ENCODE data around the gene DLG4. TPM values are rescaled to one million over a fixed set of nuclear protein-coding genes. Genes with fewer than 3 reads are reported as not detected.
"Not testable (repeated sequence)": the region's sequence is repeated elsewhere in the genome, so short reads cannot be mapped to it uniquely, and the experiment has no call there.

The DLG4 gene
- total RNA-seq, 4 donors from 2014 or later, result 2.7 to 7.7 (median 4.7) TPM

DNA sequence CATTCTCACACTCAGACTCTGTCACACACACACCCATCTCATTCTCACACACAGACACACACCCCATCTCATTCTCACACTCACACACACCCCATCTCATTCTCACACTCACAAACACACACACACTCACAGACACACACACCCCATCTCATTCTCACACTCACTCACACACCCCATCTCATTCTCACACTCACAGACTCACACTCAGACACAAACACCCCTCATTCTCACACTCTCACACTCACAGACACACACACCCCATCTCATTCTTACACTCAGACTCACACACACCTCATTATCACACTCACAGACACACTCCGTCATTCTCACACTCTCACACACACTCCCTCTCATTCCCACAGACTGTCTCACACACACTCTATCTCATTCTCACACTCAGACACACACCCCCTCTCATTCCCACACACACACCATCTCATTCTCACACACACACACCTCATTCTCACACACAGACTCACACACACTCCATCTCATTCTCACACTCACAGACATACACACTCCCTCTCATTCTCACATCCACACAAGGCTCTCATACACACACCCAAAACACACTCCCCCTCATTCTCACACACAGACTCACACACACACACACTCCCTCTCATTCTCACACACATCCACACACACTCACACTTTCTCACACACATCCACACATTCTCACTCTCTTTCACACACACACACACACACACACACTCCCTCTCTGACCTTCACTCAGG, 43.4 kb downstream of the DLG4 start:
- 81 to 89% methylated on average over 1 of the region's 1 CpG for WGBS, 2 donors
- no peak for TF ChIP-seq POLR2A (IDR thresholded peaks at IDR 0.05)
- TF ChIP-seq, protein P1, sequence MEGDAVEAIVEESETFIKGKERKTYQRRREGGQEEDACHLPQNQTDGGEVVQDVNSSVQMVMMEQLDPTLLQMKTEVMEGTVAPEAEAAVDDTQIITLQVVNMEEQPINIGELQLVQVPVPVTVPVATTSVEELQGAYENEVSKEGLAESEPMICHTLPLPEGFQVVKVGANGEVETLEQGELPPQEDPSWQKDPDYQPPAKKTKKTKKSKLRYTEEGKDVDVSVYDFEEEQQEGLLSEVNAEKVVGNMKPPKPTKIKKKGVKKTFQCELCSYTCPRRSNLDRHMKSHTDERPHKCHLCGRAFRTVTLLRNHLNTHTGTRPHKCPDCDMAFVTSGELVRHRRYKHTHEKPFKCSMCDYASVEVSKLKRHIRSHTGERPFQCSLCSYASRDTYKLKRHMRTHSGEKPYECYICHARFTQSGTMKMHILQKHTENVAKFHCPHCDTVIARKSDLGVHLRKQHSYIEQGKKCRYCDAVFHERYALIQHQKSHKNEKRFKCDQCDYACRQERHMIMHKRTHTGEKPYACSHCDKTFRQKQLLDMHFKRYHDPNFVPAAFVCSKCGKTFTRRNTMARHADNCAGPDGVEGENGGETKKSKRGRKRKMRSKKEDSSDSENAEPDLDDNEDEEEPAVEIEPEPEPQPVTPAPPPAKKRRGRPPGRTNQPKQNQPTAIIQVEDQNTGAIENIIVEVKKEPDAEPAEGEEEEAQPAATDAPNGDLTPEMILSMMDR (IDR thresholded peaks at IDR 0.05), result no peak
- no peak for DNase-seq (ENCODE audit: low spot score in 2 of 2)
- intact Hi-C loops (cut with DNase I; ENCODE audit: low total_unique reads), result no loop called here
- H3K4me3 ChIP-seq (ENCODE audit: low read depth, poor library complexity, severe bottlenecking), result no peak overlapping the region

DNA sequence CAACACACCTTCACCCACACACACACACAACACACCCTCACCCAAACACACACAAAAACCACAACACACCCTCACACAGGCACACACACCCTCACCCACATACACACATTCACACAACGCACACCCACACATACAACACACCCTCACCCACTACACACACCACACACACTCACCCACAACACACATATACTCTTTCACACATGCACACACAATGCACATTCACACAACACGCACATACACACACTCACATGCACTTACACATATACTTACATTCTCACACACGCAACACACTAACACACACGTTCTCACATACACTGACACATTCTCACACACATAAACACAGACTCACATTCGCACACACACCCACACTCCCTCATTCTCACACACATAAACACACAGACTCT, 44.3 kb downstream of the DLG4 start:
- WGBS, 2 donors, result 77 to 91% methylated on average over 5 of the region's 5 CpGs
- H3K4me3 ChIP-seq (ENCODE audit: low read depth, poor library complexity, severe bottlenecking), result no peak overlapping the region
- intact Hi-C loops (cut with DNase I; ENCODE audit: low total_unique reads), result no loop called here
- no peak for DNase-seq (ENCODE audit: low spot score in 2 of 2)
- TF ChIP-seq, protein P1 (IDR thresholded peaks at IDR 0.05), result peak in 1 of 3 donors; percentile 35
- no peak for TF ChIP-seq POLR2A (IDR thresholded peaks at IDR 0.05)

DNA sequence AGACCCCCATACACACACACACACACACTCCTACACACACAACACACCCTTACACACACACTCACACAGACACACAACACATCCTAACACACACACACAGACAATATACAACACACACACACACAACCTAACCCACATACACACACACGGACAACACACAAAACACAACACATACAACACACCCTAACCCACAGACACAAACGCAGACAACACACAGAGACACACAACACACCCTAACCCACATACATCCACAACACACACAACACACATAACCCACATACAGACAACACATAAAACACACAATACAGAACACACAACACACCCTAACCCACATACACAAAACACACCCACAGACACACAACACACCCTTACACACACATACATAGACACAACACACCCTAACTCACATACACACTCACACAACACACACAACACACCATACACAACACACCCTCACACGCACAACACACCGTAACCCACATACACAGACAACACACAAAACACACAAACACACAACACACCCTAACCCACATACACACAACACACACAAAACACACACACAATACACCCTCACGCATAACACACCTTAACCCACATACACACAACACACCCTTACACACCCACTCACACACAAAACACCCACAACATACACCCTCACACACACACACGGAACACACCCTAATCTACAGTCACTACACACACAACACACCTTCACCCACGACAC, 44.9 kb downstream of the DLG4 start:
- 77 to 82% methylated on average over 7 of the region's 7 CpGs for WGBS, 2 donors
- no peak for DNase-seq (ENCODE audit: low spot score in 2 of 2)
- TF ChIP-seq POLR2A (IDR thresholded peaks at IDR 0.05), result no peak
- TF ChIP-seq, protein P1 (IDR thresholded peaks at IDR 0.05), result no peak
- intact Hi-C loops (cut with DNase I; ENCODE audit: low total_unique reads), result no loop called here
- no peak overlapping the region for H3K4me3 ChIP-seq (ENCODE audit: low read depth, poor library complexity, severe bottlenecking)

DNA sequence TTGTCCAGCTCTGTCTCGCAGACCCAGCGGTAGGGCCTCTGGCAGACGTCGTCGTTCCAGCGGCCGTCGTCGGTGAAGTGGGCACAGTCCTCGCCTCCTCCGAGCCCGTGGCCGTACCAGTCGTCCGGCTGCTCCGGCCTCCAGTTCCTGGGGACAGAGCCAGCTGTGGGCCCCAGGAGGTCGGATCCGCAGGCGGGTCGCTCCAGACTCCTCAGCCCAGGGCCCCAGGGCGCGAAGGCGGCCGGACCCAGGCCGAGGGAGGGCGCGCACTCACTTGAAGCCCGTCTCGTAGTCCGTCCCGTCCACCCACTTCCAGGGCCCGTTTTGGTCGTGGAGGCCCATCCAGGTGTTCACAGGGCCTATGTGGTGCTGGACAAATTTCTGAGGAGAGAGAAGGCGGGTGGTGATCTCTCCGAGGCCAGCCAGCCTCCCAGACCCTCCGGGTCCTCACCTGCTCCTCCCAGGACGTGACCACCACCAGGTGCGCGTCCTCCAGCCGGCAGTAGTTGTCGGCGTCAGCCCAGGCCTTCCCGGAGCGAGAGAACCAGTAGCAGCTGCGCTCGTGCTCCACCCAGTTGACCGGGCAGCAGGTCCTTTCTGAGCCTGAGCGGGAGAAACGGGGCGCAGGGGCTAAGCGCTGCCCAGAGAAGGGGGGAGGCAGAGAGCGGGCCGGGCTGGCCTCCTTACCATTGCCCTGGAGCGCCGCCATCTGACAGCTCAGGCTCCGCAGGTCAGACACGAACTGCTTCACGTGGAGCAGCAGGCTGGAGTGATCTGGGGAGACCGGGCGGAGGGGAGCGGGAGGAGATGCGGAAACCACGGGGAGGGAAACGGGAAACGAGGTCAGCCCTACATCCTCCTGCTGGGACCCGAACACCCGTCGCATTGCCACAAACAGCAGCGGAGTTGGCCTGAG, 45.7 kb downstream of the DLG4 start:
- intact Hi-C loops (cut with DNase I; ENCODE audit: low total_unique reads), result no loop called here
- no peak for TF ChIP-seq POLR2A (IDR thresholded peaks at IDR 0.05)
- TF ChIP-seq, protein P1 (IDR thresholded peaks at IDR 0.05), result no peak
- peak; percentile 44 to 89 for DNase-seq (ENCODE audit: low spot score in 2 of 2)
- no peak overlapping the region for H3K4me3 ChIP-seq (ENCODE audit: low read depth, poor library complexity, severe bottlenecking)
- 42 to 55% methylated on average over 40 to 67 of the region's 69 CpGs for WGBS, 2 donors

DNA sequence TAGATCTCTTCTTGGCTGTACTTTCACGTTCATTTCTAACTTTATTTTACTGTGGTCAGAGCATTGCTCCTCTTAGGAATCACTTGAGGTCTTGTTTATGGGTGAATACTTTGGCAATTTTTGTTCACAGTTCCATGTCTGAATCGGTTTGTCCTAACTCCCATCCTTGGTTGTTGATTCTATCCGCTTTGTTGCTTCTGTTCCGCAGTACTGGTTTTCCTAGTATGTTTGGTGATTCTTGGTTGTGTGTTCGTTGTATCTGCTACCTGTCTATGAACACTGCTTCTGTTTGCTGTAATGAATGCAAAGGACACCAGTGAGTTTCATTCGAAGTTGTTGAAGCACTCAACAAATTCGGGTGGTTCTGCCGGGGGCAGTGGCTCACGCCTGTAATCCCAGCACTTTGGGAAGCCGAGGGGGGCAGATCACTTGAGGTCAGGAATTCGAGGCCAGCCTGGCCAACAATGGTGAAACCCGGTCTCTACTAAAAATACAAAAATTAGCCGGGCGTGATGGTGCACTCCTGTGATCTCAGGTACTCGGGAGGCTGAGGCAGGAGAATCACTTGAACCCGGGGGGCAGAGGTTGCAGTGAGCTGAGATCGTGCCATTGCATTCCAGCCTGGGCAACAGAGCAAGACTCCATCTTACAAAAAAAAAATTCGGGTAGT, 47.0 kb downstream of the DLG4 start:
- 91 to 92% methylated on average over 18 of the region's 18 CpGs for WGBS, 2 donors
- DNase-seq (ENCODE audit: low spot score in 2 of 2); H3K4me3 ChIP-seq (ENCODE audit: low read depth, poor library complexity, severe bottlenecking); intact Hi-C loops (cut with DNase I; ENCODE audit: low total_unique reads): not testable (repeated sequence)

DNA sequence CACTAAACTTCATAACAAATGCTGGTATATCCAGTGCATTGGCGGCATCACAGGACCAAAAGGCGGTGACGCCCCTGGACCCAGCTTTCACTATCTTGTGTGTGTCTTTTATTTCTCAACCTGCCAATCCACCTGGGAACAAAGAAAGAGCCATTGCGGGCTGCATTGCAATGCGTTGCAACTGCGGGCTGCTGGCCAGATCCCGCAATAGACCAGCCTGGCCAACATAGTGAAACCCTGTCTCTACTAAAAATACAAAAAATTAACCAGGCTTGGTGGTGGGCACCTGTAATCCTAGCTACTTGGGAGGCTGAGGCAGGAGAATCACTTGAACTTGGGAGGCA, 50.1 kb downstream of the DLG4 start:
- 84 to 97% methylated on average over 7 of the region's 7 CpGs for WGBS, 2 donors
- intact Hi-C loops (cut with DNase I; ENCODE audit: low total_unique reads), result loop anchor here (10.0 kb wide), 1 partner anchor 115 kb away; no protein-coding TSS in a partner anchor
- not testable (repeated sequence) for H3K4me3 ChIP-seq (ENCODE audit: low read depth, poor library complexity, severe bottlenecking); DNase-seq (ENCODE audit: low spot score in 2 of 2)

DNA sequence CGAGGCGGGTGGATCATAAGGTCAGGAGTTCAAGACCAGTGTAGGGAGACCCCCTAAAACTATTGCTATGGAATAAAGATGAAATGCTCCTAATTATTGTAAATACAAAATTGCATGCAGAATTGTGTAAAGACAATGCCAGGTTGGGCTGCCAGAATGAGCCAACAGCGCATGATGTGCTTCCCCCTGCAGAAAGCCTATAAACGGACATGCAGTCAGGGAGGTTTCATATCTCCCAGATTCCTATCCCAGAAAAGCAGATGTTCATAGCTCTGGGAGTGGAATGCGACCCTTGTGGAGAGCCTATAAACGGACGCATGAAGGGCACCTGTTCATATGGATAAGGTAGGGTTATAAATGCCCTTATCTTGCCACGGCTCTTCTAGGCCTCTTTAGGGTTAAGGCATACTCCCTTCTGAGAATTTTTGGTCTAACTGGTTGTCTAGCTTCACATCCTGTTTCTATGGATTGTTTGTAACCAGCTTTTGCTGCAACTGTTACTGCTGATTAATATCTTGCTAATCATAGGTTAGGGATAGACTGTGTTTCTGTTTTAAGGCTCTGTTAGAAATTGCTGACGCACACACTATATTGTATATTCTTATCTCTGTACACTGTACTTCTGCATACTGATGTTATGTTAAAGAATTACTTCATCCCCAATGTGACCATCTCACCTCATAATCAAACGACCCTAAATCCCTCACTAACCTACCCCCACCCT, 50.6 kb downstream of the DLG4 start:
- intact Hi-C loops (cut with DNase I; ENCODE audit: low total_unique reads), result loop anchor here (10.0 kb wide), 1 partner anchor 114 kb away; no protein-coding TSS in a partner anchor
- H3K4me3 ChIP-seq (ENCODE audit: low read depth, poor library complexity, severe bottlenecking); DNase-seq (ENCODE audit: low spot score in 2 of 2): not testable (repeated sequence)
- 88 to 90% methylated on average over 10 of the region's 10 CpGs for WGBS, 2 donors
